ENCODE results near the gene LOXL1.
"Not testable (repeated sequence)": the region's sequence is repeated elsewhere in the genome, so short reads cannot be mapped to it uniquely, and the experiment has no call there.

The LOXL1 gene

GRCh38 chr15:73955861-73956742 lies 29.8 kb downstream of the LOXL1 start:
- DNase-seq = no peak

GRCh38 chr15:73956743-73957135 lies 30.5 kb downstream of the LOXL1 start:
- DNase-seq = no peak

- no peak for DNase-seq
These were observed 31.0 kb downstream of the LOXL1 start for GRCh38 chr15:73957276-73957675.

GRCh38 chr15:73957785-73958184 lies 31.5 kb downstream of the LOXL1 start:
- DNase-seq = no peak

GRCh38 chr15:73959012-73959581 lies 32.8 kb downstream of the LOXL1 start:
- DNase-seq = peak; percentile 74

- peak; percentile 47 for DNase-seq
These were observed 33.5 kb downstream of the LOXL1 start for GRCh38 chr15:73959801-73960200.

- not testable (repeated sequence) for DNase-seq
These were observed 34.3 kb downstream of the LOXL1 start for GRCh38 chr15:73960472-73961070.

GRCh38 chr15:73962433-73962832 lies 36.2 kb downstream of the LOXL1 start:
- peak; percentile 13 for DNase-seq

GRCh38 chr15:73964736-73965093 lies 38.5 kb downstream of the LOXL1 start:
- peak; percentile 80 for DNase-seq

GRCh38 chr15:73965094-73965757 lies 39.0 kb downstream of the LOXL1 start:
- DNase-seq = no peak

GRCh38 chr15:73965758-73966113 lies 39.5 kb downstream of the LOXL1 start:
- no peak for DNase-seq

GRCh38 chr15:73968461-73968860 lies 42.2 kb downstream of the LOXL1 start:
- no peak for DNase-seq

- no peak for DNase-seq
These were observed 43.0 kb downstream of the LOXL1 start for GRCh38 chr15:73969151-73969759.

GRCh38 chr15:73972984-73973682 lies 46.9 kb downstream of the LOXL1 start:
- peak; percentile 80 for DNase-seq

GRCh38 chr15:73973683-73974200 lies 47.5 kb downstream of the LOXL1 start:
- DNase-seq = not testable (repeated sequence)

GRCh38 chr15:73975440-73976125 lies 49.3 kb downstream of the LOXL1 start:
- peak; percentile 65 for DNase-seq

GRCh38 chr15:73978896-73979295 lies 52.6 kb downstream of the LOXL1 start:
- no peak for DNase-seq

- peak; percentile 30 for DNase-seq
These were observed 53.4 kb downstream of the LOXL1 start for GRCh38 chr15:73979636-73980035.

GRCh38 chr15:73981761-73982221 lies 55.5 kb downstream of the LOXL1 start:
- DNase-seq = no peak

- peak; percentile 80 for DNase-seq
These were observed 56.1 kb downstream of the LOXL1 start for GRCh38 chr15:73982222-73982962.
